Testis (tissue), 3 donors: ENCODE measurements around the gene VEGFA. TPM values are rescaled to one million over a fixed set of nuclear protein-coding genes. Genes with fewer than 3 reads are reported as not detected.

ENCODE experiments used
- DNase-seq: peaks from one replicate; pipeline ENCODE4 v3.0.0-alpha.2; 2019
- H3K27ac ChIP-seq, 2 donors: fragments of 200-600 bp; sonication (generic); one replicate each; pipeline ENCODE4 v1.5.1; 2019
- H3K27me3 ChIP-seq: fragments of 200-600 bp; sonication (generic); one replicate; pipeline ENCODE4 v1.5.1; 2019
- H3K36me3 ChIP-seq: fragments of 200-600 bp; sonication (generic); one replicate; pipeline ENCODE4 v1.5.1; 2017; ENCODE audit warnings: low read depth; ENCODE audit errors: missing control alignments
- H3K4me1 ChIP-seq: fragments of 200-600 bp; sonication (generic); one replicate; pipeline ENCODE4 v1.5.1; 2019
- H3K4me3 ChIP-seq, 2 donors: fragments of 200-600 bp; sonication (generic); one replicate each; pipeline ENCODE4 v1.5.1; 2017 to 2019
- H3K9me3 ChIP-seq: fragments of 200-600 bp; sonication (generic); one replicate; pipeline ENCODE4 v1.5.1; 2017
- POLR2A ChIP-seq: fragments of 450-650 bp; IDR thresholded peaks from one replicate; pipeline ENCODE4 v1.6.1; 2017; ENCODE audit warnings: antibody characterized with exemption, mild to moderate bottlenecking, moderate library complexity
- WGBS, 2 donors: methylation state at CpG; one replicate each; pipeline ENCODE4 v1.1.5; 2018; 5-methylcytosine and 5-hydroxymethylcytosine counted together
- intact Hi-C: fragments of 100-400 bp; cut with DNase I; formaldehyde crosslinking; loops from one replicate; pipeline ENCODE4 v1.15.1; 2023; ENCODE audit warnings: low total_unique reads
- polyA plus RNA-seq: library from polyadenylated mRNA; stranded (reverse); fragments of 350-450 nt; fragmentation: Illumina TruSeq; extraction: RNeasy Lipid Tissue Mini Kit (QIAGEN cat#74804); gene quantifications from one replicate; pipeline ENCODE4 v1.2.3, GENCODE V29; 2014; ENCODE audit warnings: low read depth, low replicate concordance; ENCODE audit not compliant: insufficient read depth
- total RNA-seq, 2 donors: library from RNA; depleted of rRNA; stranded (reverse); fragments of >200 nt; gene quantifications; one replicate each; pipeline ENCODE4 v1.2.3, GENCODE V29; 2016
- TF ChIP-seq, protein P1 (sequence below), 3 experiments: fragments of 450-650 bp in 2 of 3; fragments of 200-600 bp in 1 of 3; sonication (generic) in 1 of 3; IDR thresholded peaks; one replicate each; pipeline ENCODE4 v1.5.1; 2016 to 2019; ENCODE audit warnings: antibody characterized with exemption in 3 of 3, mild to moderate bottlenecking in 2 of 3, moderate library complexity in 1 of 3

Gene VEGFA
- total and polyA plus RNA-seq, 3 donors from 2014 or later, result 6.1 to 15.2 (median 14.9) TPM

DNA sequence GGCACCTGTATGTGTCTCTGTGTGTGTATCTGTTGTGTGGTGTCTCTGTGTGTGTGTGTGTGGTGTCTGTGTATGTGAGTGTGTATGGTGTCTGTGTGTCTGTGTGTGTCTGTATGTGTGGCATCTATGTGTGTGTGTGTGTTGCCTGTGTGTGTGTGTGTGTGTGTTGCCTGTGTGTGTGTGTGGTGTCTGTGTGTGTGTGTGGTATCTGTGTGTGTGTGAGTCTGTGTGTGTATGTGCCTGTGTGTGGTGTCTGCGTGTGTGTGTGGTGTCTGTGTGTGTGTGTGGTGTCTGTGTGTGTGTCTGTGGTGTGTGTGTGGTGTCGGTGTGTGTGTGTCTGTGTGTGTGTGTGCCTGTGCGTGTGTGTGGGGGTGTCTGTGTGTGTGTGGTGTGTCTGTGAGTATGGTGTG, 31.7 kb upstream of the VEGFA start:
- DNase-seq, result no peak
- 68 to 79% methylated on average over 2 to 3 of the region's 3 CpGs for WGBS, 2 donors

DNA sequence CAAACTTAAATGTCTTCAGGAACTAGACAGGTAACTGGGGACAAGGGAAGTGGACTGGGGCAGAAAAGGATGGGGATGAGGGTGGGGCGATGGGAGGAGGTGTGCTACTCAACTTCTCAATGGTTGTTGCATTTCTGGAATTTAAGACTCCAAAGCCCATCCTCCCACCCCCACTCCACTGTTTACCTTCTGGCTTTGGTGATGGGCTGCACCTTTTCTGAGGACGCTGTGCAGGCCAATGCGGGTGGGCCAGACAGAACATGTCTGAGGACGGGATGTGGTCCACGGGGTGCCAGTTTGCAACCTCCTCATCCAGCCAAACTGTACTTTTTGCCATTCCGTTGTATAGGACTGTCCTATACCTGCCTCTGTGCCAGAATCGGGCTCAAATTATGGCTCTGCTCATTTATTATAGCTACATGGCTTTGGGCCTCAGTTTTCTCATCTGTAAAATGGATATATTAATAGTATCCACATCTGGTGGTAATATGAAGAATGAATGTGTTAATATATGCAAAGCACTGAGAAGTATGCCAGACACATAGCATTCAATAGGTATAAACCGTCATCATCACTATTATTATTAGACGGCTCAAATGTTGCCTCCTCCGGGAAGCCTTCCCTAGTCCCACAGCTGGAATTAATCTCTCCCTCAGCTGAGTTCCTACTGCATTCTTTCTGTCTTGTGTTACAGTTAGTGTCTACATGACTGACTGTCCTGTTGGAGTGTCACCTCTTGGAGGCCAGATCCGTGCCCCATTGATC, 31.0 kb upstream of the VEGFA start:
- H3K4me3 ChIP-seq, result no peak overlapping the region
- no peak for DNase-seq
- no peak for TF ChIP-seq POLR2A
- TF ChIP-seq, protein P1, sequence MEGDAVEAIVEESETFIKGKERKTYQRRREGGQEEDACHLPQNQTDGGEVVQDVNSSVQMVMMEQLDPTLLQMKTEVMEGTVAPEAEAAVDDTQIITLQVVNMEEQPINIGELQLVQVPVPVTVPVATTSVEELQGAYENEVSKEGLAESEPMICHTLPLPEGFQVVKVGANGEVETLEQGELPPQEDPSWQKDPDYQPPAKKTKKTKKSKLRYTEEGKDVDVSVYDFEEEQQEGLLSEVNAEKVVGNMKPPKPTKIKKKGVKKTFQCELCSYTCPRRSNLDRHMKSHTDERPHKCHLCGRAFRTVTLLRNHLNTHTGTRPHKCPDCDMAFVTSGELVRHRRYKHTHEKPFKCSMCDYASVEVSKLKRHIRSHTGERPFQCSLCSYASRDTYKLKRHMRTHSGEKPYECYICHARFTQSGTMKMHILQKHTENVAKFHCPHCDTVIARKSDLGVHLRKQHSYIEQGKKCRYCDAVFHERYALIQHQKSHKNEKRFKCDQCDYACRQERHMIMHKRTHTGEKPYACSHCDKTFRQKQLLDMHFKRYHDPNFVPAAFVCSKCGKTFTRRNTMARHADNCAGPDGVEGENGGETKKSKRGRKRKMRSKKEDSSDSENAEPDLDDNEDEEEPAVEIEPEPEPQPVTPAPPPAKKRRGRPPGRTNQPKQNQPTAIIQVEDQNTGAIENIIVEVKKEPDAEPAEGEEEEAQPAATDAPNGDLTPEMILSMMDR (IDR thresholded peaks at IDR 0.05), result no peak
- H3K27ac ChIP-seq, result no peak overlapping the region
- H3K4me1 ChIP-seq, result no peaks in the 10 kb centered on the region
- no peaks in the 10 kb centered on the region for H3K9me3 ChIP-seq
- intact Hi-C loops, result no loop called here
- H3K27me3 ChIP-seq, result no peaks in the 10 kb centered on the region
- 88 to 89% methylated on average over 11 of the region's 11 CpGs for WGBS, 2 donors
- H3K36me3 ChIP-seq, result no peaks in the 10 kb centered on the region

More for the DNA sequence above, 31.7 kb upstream of the VEGFA start:
- Histone ChIP-seq H3K27ac (no peak overlapping the region), H3K4me1 (no peaks in the 10 kb centered on the region), H3K4me3 (no peak overlapping the region), H3K36me3 (no peaks in the 10 kb centered on the region), H3K9me3 (no peaks in the 10 kb centered on the region), H3K27me3 (no peaks in the 10 kb centered on the region)
- TF ChIP-seq, protein P1 (IDR thresholded peaks at IDR 0.05), result no peak
- TF ChIP-seq POLR2A, result no peak
- intact Hi-C loops, result no loop called here

DNA sequence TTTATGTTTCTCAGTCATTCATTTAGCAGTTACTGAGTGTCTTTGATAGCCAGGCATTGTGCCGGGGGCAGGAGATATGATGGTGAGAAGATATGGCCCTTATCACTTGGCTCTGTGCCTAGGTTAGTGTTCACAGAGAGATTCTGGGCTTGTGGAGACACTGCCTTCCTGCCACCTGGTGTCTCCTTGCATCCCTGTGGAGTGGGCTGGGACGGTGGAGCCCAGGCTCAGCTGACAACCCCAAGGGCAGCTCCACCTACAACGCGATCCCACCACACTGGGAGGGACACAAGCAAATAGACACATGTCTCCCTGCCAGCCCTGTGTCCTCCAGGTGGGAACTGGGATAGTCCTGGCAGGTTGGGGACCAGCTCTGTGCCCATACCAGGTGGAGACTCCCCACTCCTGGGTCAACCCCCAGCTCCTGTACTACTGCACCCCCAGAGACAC, 30.3 kb upstream of the VEGFA start:
- H3K27me3 ChIP-seq, result no peaks in the 10 kb centered on the region
- intact Hi-C loops, result no loop called here
- H3K27ac ChIP-seq, result no peak overlapping the region
- DNase-seq, result no peak
- no peaks in the 10 kb centered on the region for H3K36me3 ChIP-seq
- no peak for TF ChIP-seq POLR2A
- TF ChIP-seq, protein P1 (IDR thresholded peaks at IDR 0.05), result no peak
- H3K4me1 ChIP-seq, result no peaks in the 10 kb centered on the region
- 54 to 69% methylated on average over 1 to 4 of the region's 4 CpGs for WGBS, 2 donors
- no peaks in the 10 kb centered on the region for H3K9me3 ChIP-seq
- H3K4me3 ChIP-seq, result no peak overlapping the region

DNA sequence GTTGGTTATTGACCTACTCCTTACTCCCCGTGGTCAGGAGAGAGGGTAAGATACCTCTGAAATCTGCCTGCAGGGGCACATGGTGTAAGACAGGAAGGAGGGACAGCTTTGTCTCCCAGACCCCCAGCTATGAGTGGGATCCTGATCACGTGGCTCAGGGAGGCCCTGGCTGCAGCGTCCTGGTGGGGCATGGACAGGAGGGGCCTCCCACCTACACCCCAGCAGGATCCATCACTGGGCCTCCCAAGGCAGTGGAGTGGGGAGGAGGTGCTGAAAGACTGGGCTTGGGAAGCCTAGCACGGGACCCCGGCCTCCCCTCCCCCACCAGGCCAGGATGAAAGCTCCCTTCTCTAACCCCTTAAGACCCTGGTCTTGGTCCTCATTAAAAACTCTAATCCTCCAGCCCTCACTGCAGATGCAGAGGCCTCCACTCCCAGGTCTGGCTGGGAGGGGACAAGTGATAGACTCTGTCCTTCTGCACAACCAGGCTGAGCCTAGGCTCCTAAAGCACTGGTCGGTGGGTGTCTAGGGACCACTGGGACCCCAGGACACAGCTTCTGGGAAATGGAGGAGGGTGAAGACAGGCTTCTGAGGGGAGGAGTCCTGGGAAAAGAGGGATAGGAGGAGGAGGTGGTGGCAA, 29.6 kb upstream of the VEGFA start:
- intact Hi-C loops, result no loop called here
- no peaks in the 10 kb centered on the region for H3K36me3 ChIP-seq
- H3K27ac ChIP-seq, result no peak overlapping the region
- no peaks in the 10 kb centered on the region for H3K27me3 ChIP-seq
- TF ChIP-seq, protein P1 (IDR thresholded peaks at IDR 0.05), result no peak
- no peak for TF ChIP-seq POLR2A
- DNase-seq, result no peak
- 79 to 100% methylated on average over 3 to 6 of the region's 6 CpGs for WGBS, 2 donors
- no peaks in the 10 kb centered on the region for H3K4me1 ChIP-seq
- H3K9me3 ChIP-seq, result no peaks in the 10 kb centered on the region
- no peak overlapping the region for H3K4me3 ChIP-seq
